ENCODE results near the gene ADGRD2.

The ADGRD2 gene

GRCh38 chr9:124500028-124500795, 50.0 kb downstream of the ADGRD2 start:
- DNase-seq, result no peak

DNA sequence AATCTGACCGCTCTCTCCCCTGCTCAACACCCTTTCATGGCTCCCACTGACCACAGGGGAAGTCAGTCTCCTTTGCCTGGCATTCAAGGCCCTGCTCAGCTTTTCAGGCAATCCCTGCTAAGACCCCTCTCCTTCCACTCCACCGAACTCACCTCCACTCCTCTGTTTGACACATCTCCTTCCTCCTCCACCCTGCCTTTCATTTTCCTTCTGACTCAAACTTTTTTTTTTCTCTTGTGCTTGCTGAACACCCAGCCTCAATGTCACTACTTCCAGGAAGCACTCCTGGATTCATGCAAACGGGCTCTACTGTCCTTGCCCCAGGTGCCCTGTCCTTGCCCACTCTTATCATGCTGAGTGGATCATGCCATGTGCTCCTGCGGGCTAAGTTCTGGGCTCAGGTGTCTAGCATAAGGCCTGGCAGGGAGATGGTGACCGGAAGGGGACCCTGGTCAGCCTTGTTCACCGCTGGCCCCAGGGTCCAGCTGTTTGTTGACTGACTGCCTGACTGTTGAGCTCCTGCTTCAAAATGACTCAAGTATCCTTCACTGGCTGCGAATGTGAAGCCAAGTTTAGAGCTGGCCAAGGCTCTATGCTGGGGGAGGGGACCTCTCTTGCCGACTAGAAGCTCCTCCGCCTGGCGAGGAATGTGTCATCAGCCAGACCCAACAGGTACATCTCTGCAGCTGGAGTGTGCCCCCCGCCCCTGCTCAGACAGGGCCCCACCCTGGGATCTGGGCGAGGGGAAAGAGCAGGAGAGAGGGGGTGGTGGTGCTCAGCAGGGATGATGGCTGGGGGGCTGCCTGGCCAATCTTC, 50.8 kb downstream of the ADGRD2 start:
- no peak for DNase-seq

GRCh38 chr9:124501771-124502320, 51.6 kb downstream of the ADGRD2 start:
- DNase-seq, result no peak

DNA sequence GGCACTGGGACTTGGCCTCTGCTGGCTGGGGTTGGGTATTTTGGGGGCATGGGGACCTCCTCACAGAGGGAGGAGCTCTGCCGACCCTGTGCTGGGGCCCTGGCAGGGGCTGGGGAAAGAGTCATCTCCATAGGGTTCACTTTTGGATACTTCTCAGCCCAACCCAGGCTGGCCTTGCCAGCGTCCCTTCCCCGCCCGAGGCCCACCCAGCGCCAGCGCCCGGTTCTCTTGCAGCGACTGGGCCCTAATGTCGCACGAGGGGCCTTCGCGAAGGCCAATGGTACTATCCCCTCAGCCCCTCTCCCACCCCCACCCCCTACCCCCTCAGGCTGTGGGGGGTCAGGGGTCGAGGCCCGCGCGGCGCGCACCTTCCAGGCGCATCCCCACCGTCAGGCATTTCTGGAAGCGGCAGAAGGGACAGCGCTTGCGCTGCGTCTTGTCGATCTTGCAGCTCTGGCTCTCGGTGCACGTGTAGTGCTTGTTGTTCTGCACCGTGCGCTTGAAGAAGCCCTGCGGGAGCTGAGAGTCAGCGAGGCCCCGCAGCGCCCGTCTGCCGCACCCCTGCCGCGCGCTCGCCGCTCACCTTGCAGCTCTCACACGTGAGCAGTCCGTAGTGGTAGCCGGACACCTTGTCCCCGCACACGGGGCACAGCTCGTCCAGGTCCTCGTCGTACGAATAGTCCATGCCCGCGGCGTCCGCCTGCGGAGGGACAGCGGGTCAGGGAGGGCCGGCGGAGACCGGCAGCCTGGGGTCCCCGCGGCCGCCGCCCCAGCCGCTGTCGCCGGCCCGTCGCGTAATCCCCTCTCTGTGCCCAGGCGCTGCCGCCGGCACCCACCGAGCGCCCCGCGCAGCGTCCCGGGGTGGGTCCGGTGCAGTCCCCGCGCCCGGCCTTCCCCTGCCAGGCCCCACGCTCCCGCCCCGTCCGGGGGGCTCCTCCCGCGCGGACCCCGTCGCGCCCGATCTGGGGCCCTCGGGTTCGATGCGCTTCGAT, 52.8 kb downstream of the ADGRD2 start:
- DNase-seq, result no peak

GRCh38 chr9:124503713-124504529, 53.7 kb downstream of the ADGRD2 start:
- DNase-seq, result no peak

- DNase-seq, result no peak
These were observed 54.3 kb downstream of the ADGRD2 start for GRCh38 chr9:124504530-124505005.

GRCh38 chr9:124505006-124505900, 55.0 kb downstream of the ADGRD2 start:
- DNase-seq, result no peak

DNA sequence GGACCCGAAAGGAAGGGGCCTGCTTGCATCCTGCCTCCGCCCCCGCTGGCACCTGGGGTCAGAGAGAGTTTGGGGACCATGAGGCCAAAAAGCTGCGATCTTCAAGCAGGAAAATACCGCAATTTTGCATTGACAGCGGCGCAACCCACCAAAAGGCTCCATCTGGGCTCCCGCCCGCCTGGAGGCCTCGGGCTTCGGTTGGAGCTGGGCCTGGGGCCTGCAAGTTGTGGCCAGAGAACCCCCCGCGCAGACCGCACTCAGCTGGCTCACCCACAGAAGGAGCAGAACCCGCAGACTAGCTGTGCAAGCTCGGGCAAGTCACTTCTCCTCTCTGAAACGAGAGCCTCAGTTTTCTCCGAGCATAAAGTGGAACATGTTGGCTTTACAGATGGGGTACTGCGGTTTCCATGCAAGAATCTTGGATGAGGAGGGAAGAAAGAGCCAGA, 55.7 kb downstream of the ADGRD2 start:
- DNase-seq, result no peak

- DNase-seq, result no peak
These were observed 56.2 kb downstream of the ADGRD2 start for GRCh38 chr9:124506433-124506832.

- no peak for DNase-seq
These were observed 57.0 kb downstream of the ADGRD2 start, which contains the start of gene NR5A1 for GRCh38 chr9:124506931-124507879. Gene NR5A1 (minus strand): TSS chr9:124507399. CDS start chr9:124503395, 4,004 bp downstream.

- no peak for DNase-seq
These were observed 57.7 kb downstream of the ADGRD2 start for GRCh38 chr9:124507880-124508423.

GRCh38 chr9:124510650-124511425, 60.6 kb downstream of the ADGRD2 start:
- DNase-seq, result no peak

DNA sequence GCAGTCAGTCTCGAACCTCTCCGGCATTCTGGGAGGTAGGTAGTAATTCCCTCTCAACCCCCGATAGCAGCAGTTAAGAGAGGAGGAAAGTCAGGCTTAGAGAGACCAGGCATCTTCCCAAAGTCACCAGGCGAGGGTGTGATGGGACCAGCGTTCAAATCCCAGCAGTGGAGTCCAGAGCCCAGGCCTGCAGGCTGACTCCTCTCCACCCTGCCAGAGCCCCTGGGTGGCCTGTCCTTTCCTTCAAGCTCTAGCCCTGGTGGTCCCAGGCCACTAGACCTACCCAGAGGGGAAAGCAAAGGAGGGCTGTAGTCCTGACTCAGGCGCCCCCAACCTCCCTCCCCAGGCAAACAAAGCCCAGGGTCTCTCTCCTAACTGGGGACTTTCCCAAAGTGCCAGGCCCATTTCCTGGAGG, 61.2 kb downstream of the ADGRD2 start:
- DNase-seq, result no peak

GRCh38 chr9:124511891-124512805, 61.9 kb downstream of the ADGRD2 start:
- DNase-seq, result no peak

GRCh38 chr9:124512806-124513204, 62.6 kb downstream of the ADGRD2 start:
- DNase-seq, result no peak

DNA sequence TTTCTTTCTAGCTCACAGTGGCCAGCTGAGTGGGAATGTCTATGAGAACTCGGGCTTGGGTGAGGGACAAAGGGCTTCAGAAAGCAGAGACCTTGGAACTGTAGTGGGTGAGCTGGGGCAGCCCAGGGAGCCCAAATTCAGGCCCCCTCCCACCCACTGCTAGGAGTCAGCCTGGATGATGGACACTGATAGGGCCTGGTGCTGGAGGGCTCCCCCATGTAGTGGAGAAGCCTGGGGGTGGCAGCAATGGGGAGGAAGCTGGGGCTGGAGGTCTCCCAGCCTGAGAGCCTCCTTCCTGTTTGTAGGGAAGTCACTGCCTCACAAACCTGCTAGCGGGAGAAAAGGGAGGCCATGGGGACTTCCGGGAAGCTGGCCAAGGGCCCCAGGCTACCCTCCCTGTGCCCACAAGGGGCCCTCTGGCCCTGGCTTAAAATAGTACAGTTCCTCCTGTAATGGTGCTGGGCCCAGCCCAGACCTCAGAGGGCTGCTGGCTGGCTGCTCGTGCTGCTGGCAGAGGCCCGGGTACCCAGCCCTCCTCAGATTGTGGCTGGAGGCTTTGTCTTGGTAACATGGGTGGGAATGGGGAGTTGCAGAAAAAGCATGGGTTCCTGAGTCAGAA, 63.2 kb downstream of the ADGRD2 start:
- DNase-seq, result no peak
